ENCODE measurements around the gene CCT5.

Gene CCT5

GRCh38 chr5:10249948-10250805 lies at the start of gene CCT5:
Gene CCT5, plus strand, starts transcription at chr5:10250280. Its CDS starts 61 bp downstream, at chr5:10250341.
- DNase-seq: peak; percentile 99

- peak; percentile 43 for DNase-seq
These were observed 48.7 kb upstream of the CCT5 start for GRCh38 chr5:10201223-10201868.

DNA sequence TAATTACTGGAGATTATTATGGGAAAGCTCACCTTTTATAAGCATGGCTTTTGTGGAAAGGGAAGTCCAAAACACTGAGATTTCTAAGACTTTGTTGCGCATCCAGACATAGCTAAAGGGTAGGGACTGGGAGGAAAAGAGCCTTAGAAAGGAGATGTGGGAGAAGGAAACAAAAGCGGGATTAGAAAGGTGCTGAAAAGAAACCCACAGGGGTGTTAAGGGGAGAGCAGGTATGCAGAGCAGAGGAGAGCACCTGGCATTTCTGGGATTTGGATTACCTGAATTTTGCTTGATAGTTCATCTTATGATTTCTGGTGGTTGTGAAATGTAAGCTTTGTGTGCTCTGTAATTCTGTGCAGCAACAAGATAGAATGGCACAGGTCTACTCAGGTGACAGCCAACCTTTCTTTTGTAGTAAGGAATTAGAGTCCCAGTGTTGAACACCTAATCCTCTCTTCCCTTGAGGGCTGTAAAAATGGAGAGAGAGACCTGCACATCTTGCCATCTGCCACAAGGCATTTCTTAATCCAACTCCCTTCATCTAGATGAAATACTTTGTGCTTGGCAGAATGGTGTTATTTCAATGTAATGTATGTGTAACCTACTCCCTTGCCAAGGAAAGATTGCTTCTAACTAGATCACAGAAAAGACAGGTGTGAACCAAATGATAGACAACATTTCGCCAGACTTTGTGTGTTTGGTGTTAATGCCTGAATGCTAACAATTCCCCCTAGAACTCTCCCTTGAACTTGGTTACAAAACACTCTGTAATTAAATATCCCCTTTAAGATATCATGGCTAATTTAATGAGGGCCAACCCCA lies 47.8 kb upstream of the CCT5 start:
- DNase-seq: peak; percentile 98

DNA sequence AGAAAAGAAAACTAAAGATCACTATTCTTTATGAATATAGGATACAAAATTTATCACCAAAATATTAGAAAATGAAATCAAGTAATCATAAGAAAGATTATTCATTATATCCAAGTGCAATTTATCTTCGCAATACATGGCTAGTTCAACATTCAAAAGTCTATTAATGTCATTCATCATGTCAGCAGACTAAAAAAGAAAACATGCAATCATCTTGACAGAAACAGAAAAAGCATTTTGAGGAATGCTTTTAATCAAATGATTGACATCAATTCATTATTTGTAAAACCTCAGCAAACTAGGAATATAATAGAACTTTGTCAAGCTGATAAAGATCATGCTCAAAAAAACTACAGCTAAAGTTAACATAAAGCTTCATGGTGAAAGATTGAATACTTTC lies 41.1 kb upstream of the CCT5 start:
- DNase-seq: no peak

GRCh38 chr5:10213316-10213715 lies 36.8 kb upstream of the CCT5 start:
- no peak for DNase-seq

DNA sequence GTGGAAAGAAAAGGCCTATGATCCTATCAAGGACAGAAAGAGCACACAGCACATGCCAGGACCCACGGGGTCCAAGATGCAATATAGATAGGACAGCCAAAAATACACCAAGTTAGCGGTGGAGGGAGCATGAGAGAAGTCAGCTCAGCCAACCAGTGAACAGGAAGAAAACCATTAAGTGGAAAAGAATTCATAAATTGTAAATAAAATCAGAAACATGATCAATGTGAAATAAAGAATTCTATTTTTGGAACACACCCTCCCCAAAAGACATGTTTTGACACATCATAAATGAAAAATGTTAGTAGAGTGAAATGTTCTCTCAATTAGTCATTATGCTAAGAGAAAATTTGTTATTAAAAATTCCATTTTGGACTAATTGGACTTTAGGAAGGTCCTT lies 36.0 kb upstream of the CCT5 start:
- no peak for DNase-seq

DNA sequence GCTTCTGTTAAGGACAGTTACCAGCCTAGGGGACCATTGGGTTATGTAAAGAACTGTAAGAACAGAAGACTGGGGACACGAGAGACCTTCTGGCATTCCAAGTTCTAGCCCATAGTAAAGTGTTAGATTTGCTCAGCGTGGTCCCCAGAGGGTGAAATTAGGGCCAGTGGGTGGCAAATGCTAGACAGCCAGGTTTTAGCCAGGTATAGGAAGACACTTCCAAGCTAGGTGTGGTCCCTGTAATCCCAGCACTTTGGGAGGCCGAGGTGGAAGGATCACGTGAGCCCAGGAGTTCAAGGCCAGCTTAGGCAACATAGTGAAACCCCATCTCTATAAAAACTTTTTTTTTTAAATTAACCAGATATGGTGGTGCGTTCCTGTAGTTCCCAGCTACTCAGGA lies 34.7 kb upstream of the CCT5 start:
- no peak for DNase-seq

GRCh38 chr5:10216107-10216506 lies 34.0 kb upstream of the CCT5 start:
- DNase-seq: no peak

- no peak for DNase-seq
These were observed 31.4 kb upstream of the CCT5 start for GRCh38 chr5:10218658-10219057.

DNA sequence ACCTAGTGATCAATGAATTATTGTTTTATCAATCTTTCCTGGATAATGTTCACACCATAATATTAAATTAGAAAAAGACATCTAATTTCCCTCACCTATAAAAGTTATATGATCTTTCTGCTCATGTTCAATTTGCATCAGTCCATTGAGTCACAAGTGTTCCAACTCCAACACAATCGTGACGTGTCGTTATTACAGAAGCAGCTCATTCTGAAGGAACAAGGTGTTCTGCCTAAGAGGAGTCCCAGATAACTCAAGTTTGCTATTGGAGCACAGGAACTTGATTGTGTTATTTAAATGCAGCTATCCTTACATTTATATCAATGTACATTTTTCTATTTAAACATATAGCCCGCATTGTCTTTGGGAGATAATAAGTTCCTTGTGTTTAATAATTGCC lies 31.0 kb upstream of the CCT5 start:
- no peak for DNase-seq

GRCh38 chr5:10220248-10220647 lies 29.8 kb upstream of the CCT5 start:
- no peak for DNase-seq

DNA sequence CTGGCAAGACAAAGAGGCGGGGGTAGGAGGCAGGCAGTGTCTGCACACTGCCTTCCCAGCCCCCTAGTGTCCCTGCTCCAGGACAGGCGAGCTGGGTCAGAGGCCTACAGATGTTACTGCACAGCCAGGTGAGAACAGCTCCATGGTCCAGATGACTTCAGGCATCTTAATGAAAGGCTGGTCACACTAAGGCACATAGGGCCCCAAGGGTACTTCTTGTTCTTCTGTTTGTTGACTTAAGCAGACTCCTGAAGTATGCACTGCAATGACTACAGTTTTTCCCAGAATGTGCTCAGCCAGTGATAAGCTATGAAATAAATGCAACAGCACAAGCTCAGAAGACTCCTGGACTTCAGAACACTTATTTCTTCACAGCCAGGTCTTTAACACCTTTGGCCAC lies 27.8 kb upstream of the CCT5 start:
- DNase-seq: no peak

DNA sequence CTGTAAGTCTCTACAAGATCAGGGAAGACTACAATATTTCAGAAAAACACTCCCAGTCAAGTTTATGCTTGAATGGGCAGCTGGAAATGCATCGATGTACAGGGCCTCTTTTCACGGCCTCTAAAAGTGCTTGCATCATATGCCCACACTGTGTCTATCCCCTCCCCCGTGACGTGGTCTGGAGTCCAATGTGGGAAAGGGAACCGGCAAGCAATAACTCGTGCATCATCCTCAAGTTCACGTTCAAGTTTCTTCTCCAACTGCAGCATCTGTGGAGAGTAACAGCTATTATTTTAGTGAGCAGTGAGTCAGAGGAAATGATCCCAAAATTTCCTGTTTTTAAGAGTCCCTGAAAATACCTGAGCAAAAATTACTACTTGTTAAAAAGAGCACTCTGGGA lies 22.7 kb upstream of the CCT5 start:
- no peak for DNase-seq

GRCh38 chr5:10228288-10228687 lies 21.8 kb upstream of the CCT5 start:
- DNase-seq: no peak

- no peak for DNase-seq
These were observed 20.6 kb upstream of the CCT5 start for GRCh38 chr5:10229306-10230048.

DNA sequence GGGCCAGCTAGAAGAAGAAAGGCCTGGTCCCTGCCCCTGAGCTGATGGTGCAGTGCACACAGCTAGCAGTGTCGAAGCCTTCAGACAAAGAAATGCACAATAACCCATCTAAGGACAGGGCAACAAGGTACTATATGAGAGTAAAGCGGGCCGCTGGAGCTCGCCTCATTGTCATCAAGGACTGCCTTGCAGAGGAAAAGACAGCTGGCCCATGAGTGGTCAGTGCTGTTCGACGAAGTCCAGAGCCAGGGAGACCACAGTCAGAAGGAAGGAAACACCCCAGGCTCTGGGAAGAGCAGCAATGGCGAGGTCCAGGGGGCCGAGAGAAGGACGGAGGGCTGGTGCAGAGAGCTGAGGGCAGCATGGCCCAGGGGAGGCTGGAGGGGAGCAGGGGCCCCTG lies 17.7 kb upstream of the CCT5 start:
- DNase-seq: no peak

GRCh38 chr5:10233011-10233410 lies 17.1 kb upstream of the CCT5 start:
- no peak for DNase-seq

GRCh38 chr5:10233505-10233904 lies 16.6 kb upstream of the CCT5 start:
- DNase-seq: peak; percentile 42

DNA sequence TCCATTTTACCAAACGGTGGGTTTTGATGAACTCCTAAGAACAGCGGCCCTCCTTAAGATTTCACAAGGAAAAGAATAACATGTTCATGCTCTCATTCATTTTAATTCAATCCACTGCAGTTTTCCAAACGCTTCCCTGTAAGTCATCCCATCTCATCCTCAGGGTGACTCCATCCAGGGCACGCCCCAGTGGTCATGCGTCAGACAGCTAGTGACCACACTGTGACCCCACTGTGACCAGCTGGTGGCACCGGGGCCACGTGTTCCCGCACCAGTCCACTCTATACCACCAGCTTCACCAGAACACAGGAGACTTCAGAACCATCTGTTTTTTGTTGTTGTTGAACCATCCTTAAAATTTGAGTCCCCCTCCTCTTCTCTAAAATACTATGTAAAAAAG lies 14.7 kb upstream of the CCT5 start:
- DNase-seq: no peak

GRCh38 chr5:10243660-10244240 lies 6.3 kb upstream of the CCT5 start:
- no peak for DNase-seq

DNA sequence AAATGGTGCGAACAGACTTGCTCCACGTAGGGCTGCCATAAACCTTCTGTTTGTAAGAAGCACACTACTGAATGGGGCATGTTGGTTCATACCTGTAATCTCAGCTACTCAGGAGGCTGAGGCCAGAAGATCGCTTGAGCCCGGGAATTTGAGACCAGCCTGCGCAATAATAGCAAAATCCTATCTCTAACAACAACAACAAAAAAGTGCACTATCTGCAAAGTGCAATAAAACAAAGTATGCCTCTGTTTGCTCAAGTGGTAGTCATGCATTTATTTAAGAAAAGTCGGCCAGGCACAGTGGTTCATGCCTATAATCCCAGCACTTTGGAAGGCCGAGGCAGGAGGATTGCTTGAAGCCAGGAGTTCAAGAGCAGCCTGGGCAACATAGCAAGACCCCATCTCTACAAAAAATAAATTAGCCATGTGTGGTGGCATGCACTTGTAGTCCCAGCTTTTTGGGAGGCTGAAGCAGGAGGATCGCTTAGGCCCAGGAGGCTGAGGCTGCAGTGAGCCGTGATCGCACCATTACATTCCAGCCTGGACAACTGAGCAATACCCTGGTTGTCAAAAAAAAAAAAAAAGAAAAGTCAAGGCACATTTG lies 5.6 kb upstream of the CCT5 start:
- no peak for DNase-seq

DNA sequence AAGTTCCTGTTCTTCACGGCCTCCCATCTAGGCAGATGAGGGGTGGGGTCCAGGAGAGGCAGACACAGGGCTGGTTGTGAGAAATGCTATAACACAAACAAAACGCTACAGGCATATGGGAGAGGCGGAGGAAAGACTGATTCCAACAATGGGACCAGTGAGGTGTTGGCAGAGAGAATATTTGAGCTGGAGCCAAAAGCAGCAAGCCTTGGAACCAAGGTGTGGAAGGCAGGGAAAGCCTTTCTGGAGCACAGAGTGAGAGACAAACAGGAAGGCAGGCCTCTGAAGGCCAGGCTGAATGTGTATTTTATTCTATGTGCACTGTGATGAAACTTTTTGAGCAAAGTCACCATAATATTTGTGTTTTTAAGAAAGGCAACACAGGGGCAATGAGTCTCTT lies 3.3 kb upstream of the CCT5 start:
- DNase-seq: no peak

All from NCI-H2171 treated with DMSO at 0.1 percent for 48 hours (cell line).